ACC112 (cell line): Measurements from ENCODE around the gene PRKAR1B.

Experiments
- H2AFZ ChIP-seq: fragments of 200-600 bp; sonication (generic); one replicate; pipeline ENCODE4 v1.6.0; 2017; ENCODE audit warnings: antibody characterized with exemption, low read length; ENCODE audit not compliant: unreplicated experiment
- H3K27ac ChIP-seq: fragments of 200-600 bp; sonication (generic); 2 replicates; pipeline ENCODE4 v1.5.1; 2014; ENCODE audit warnings: low read depth, mild to moderate bottlenecking, antibody characterized with exemption, low read length, moderate library complexity
- H3K27me3 ChIP-seq: fragments of 200-600 bp; sonication (generic); 2 replicates; pipeline ENCODE4 v1.6.1; 2014; ENCODE audit warnings: mild to moderate bottlenecking, antibody characterized with exemption, low read length, moderate library complexity, mixed read lengths; ENCODE audit not compliant: insufficient read depth
- H3K36me3 ChIP-seq: fragments of 200-600 bp; sonication (generic); 2 replicates; pipeline ENCODE4 v1.6.1; 2016; ENCODE audit warnings: mild to moderate bottlenecking, antibody characterized with exemption, low read length, moderate library complexity, mixed read lengths; ENCODE audit not compliant: insufficient read depth
- H3K4me1 ChIP-seq: fragments of 200-600 bp; sonication (generic); one replicate; pipeline ENCODE4 v1.6.1; 2016; ENCODE audit warnings: low read length, mixed read lengths; ENCODE audit not compliant: insufficient read depth, unreplicated experiment, control insufficient read depth
- H3K4me3 ChIP-seq: fragments of 200-600 bp; sonication (generic); 2 replicates; pipeline ENCODE4 v1.5.1; 2014; ENCODE audit warnings: mild to moderate bottlenecking, low read depth, low read length
- H3K79me2 ChIP-seq: fragments of 200-600 bp; sonication (generic); one replicate; pipeline ENCODE4 v1.6.0; 2016; ENCODE audit warnings: low read length; ENCODE audit not compliant: control insufficient read depth, unreplicated experiment, insufficient read depth

The PRKAR1B gene

DNA sequence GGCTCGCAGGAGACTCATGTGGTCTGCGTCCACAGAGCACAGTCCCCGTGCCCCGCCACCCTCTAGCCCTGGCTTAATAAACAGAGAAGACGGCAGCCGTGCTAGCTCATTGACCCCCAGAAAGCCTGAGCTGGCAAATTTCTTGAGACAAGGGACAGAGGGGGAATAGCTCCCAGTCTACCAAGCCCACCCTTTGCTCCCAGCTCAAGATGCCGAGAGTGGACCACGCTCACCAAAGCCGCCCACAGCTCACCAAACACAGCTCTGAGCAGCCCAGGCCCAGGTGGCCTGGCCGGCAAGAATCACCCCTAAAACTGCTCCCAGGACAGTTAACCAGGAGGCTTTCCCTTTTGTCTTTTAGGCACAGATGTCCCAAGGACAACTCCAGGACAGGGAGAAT is 212.8 kb downstream of the PRKAR1B start:
- peaks cover 7% of the 10 kb centered on the region for H3K79me2 ChIP-seq
- peak overlapping the region; percentile 57; the same call in 1 of the 2 replicates for H3K27ac ChIP-seq

DNA sequence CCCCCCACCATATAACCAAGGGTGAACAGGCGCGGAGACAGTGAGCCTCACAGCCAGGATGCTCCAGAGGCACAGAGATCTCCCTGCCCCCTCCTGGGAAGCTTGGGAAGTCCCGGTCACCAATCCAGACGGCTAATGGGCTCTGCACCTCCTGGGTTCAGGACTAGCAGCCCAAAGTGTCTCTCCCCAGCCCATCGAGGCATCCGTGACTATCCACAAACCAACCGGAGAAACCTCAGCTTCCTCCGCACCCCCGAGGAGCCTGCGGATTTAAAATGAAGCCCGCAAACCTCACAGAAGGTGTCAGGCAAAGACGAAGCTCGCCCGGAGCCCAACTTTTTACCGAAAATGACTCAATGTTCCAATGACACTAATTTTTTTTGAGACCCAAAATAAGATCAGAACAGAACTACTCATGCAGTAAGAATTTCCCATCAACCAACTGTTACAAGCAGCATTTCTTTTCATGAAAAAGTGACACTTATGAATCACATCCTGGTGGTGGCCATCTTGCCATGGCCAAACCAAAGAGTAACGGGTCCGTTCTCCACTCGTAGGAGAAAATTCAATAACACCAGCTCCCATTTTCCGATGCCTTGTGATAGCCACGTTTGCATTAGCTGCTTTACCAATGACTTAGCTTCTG is 213.4 kb downstream of the PRKAR1B start:
- H3K36me3 ChIP-seq = no peaks in the 10 kb centered on the region
- peaks cover 7% of the 10 kb centered on the region for H3K79me2 ChIP-seq
- no peak overlapping the region for H3K4me3 ChIP-seq
- no peaks in the 10 kb centered on the region for H3K27me3 ChIP-seq
- peaks cover 16% of the 10 kb centered on the region for H3K4me1 ChIP-seq
- H2AFZ ChIP-seq = no peak overlapping the region
- H3K27ac ChIP-seq = peak overlapping the region; percentile 57

More for the DNA sequence above, 212.8 kb downstream of the PRKAR1B start:
- Histone ChIP-seq H2AFZ (no peak overlapping the region), H3K36me3 (no peaks in the 10 kb centered on the region), H3K27me3 (no peaks in the 10 kb centered on the region), H3K4me3 (no peak overlapping the region), H3K4me1 (peaks cover 16% of the 10 kb centered on the region)

DNA sequence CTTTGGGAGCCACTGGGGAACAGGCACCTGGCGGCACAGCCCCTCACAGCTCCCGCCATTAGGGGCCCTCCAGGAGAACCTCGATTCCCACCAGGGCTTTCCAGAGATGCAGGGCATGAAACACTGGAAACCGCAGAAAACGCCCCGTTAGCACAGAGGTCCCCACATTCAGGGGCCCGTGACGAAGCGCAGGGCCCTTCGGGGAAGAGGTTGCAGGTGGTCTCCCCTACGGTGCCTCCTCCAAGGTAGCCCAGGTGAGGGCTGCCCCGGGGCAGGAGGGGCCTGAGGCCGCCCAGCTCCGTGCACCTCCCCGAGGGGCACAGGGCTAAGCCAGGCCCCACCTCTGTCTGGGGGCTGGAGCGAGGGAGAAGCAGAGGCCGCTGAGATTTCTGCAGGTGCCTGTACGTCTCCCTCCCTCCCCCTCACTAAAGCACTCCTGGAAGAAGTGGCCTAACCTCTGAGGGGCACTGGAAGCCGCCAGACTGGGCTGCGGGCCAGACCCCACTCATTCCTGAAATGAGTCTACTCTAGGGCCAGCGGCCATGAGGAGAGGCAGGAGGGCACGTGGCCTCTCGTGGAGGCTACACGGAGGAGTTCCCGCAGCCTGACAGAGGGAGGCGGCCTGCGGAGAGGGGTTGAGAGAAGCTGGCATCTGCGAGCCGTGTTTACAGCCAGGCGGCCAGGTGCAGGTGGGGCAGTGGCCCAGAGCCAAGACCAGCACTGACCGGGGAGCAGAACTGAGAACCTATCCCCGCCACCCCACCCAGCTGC is 214.4 kb downstream of the PRKAR1B start:
- peaks cover 16% of the 10 kb centered on the region for H3K4me1 ChIP-seq
- no peak overlapping the region for H2AFZ ChIP-seq
- no peak overlapping the region for H3K27ac ChIP-seq
- H3K4me3 ChIP-seq = no peak overlapping the region
- H3K36me3 ChIP-seq = no peaks in the 10 kb centered on the region
- H3K27me3 ChIP-seq = no peaks in the 10 kb centered on the region
- H3K79me2 ChIP-seq = peaks cover 7% of the 10 kb centered on the region

DNA sequence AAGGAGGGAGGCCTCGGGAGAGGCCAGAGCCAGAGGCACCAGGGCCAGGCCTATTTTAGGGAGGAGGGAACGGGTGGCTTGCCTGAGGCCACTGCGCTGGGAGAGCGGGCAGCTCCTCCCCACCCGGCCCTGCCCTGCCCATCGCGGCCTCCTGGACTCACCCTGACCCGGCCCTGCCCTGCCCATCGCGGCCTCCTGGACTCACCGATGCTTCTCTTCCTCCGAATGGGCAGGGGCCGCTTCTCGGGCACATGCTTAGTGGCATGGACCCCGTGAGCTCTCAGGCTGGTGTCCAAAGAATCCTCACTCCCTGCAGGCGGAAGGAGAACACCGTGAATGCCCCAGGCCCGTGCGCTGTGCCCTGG is 215.0 kb downstream of the PRKAR1B start:
- no peak overlapping the region for H3K27ac ChIP-seq

DNA sequence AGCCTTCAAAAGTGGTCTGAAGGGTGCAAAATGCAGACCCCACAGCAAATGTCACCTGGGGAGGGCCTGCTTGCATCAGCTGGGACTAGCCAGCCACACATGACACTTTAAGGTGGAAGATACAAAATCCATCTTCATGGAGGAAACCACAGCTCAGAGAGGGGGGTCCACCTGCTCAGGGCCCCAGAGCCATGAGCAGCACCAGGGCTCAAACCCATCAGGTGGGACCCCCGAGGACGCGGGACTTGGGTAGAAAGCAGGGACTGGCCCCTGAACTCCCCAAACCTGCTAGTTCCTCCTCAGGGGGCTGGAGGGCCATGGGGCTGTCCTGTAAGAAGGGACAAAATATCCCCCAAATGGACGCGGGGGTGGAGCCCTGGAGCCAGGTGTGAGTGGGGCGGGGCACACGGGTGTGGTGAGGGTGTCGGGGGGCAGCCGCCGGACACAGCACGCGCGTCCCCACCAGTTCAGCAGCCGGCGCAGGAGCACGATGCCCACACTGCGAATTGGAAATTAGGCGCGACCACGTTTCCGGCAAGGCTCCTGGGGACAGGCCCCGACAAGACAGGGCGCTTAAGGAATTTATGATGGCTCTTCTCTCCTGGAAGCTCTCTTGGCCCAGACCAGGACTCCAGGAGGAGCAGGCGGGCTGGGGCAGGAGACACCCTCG is 215.5 kb downstream of the PRKAR1B start:
- Histone ChIP-seq H3K4me1 (peaks cover 16% of the 10 kb centered on the region), H3K36me3 (no peaks in the 10 kb centered on the region), H2AFZ (no peak overlapping the region), H3K27ac (no peak overlapping the region), H3K79me2 (peaks cover 7% of the 10 kb centered on the region), H3K27me3 (no peaks in the 10 kb centered on the region), H3K4me3 (no peak overlapping the region)

More for the DNA sequence above, 215.0 kb downstream of the PRKAR1B start:
- no peak overlapping the region for H3K4me3 ChIP-seq
- H2AFZ ChIP-seq = no peak overlapping the region
- peaks cover 16% of the 10 kb centered on the region for H3K4me1 ChIP-seq
- peaks cover 7% of the 10 kb centered on the region for H3K79me2 ChIP-seq
- no peaks in the 10 kb centered on the region for H3K27me3 ChIP-seq
- no peaks in the 10 kb centered on the region for H3K36me3 ChIP-seq

DNA sequence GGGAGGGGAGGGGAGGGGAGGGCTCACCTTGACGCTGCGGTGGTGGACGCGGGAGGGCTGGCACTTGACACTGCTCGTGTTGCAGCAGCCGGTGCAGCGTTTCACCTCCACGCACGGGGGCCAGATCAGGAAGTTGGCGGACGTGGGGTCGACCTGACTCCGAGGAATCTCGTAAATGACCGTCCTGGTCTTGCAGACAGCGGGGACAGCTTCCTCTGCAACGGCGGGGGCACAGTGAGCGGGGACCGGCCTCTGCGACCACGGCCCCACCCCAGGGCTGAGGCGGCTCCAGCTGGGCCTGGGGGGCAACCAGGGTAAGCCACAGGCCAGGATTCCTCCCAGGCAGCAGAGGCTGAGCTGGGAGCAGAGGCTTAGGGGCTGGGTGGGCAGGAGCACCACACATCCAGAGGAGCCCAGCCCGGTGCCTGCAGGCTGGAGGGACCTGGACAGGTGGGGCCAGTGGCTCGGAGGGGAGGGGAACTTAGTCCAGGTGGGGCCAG is 216.2 kb downstream of the PRKAR1B start:
- no peak overlapping the region for H3K4me3 ChIP-seq
- H3K27me3 ChIP-seq = no peaks in the 10 kb centered on the region
- no peak overlapping the region for H3K27ac ChIP-seq
- no peaks in the 10 kb centered on the region for H3K36me3 ChIP-seq
- H3K4me1 ChIP-seq = peaks cover 13% of the 10 kb centered on the region
- peaks cover 2% of the 10 kb centered on the region for H3K79me2 ChIP-seq
- H2AFZ ChIP-seq = no peak overlapping the region

DNA sequence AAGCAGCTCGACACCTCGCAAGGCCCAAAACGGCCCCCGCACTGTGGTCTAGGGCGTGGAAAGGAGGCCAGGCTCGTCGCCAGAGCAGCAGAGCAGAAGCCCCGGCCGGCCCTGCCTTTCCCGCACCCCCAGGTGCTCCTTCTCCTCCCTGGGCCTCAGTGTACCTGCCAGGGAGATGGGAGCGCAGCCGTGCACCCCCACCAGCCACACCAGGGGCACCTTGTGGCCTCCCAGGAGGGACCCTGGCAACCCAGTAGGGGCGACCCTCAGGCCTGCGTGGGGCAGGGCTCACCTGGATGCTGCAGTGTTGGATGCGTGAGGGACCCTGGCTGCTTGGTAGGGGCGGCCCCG is 217.0 kb downstream of the PRKAR1B start:
- Histone ChIP-seq H3K27ac (no peak overlapping the region), H3K27me3 (no peaks in the 10 kb centered on the region), H3K36me3 (no peaks in the 10 kb centered on the region), H2AFZ (no peak overlapping the region), H3K4me3 (no peak overlapping the region), H3K4me1 (peaks cover 13% of the 10 kb centered on the region), H3K79me2 (peaks cover under 1% of the 10 kb centered on the region)

DNA sequence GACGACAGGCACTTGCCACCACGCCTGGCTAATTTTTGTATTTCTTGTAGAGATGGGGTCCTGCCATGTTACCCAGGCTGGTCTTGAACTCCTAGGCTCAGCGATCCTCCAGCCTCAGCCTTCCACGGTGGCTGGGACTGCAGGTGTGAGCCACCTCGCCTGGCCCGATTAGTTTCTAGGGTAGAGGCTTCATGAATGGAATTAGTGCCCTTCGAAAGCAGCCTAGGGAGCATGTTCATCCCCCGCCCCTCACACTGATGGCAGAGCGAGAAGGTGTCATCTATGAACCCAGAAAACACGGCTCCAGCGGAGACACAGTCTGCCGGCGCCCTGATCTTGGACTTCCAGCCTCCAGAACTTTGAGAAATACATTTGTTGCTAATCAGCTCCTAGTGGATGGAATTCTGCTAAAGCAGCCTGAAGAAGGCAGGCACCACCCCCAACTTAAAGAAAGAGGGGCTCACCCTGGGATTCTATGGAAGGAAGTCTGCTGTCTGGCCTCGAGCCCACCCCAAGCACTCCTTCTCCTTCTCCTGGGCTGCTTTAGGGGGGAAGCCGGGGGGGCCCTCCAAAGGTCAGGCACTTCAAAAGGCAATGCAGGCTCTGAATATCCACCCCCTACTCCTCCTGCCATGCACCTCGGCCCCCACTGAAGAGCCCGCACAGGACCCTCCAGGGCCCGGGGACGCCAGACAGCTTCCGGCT is 217.5 kb downstream of the PRKAR1B start:
- Histone ChIP-seq H2AFZ (no peak overlapping the region), H3K27me3 (no peaks in the 10 kb centered on the region), H3K4me1 (peaks cover 13% of the 10 kb centered on the region), H3K36me3 (no peaks in the 10 kb centered on the region), H3K79me2 (no peaks in the 10 kb centered on the region), H3K4me3 (no peak overlapping the region), H3K27ac (no peak overlapping the region)

DNA sequence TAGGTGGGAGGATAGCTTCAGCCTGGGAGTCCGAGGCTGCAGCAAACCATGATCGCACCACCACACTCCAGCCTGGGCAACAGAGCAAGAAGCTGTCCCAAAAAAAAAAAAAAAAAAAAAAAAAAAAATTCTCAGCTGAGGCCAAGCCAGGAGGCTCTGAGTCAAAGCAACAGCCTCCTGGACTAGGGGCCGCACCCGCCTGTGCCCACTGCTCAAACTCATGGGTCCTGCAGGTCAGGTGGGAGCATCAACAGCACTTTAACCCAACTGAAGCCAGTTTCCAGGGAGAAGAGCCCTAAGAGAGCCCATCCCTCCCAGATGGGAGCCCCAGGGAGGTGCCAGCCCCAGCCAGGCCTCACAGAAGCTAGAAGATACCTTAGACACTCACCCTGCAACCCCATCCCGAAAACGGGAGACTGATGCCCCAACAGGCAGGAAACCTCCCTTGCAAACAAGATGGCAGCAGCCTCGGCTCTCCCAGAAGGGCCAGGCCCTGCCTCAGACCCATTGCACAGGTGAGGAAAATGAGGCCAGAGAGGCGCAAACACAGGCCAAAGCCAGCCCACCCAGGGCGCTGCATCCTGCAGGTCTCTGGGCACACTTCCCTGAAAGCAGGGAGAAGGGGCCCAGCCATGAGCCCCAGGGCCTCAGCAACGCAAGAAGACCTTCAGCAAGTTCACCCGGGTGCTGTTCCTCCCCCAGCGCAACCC is 218.5 kb downstream of the PRKAR1B start:
- Histone ChIP-seq H3K27me3 (no peaks in the 10 kb centered on the region), H3K4me3 (no peak overlapping the region), H2AFZ (no peak overlapping the region), H3K4me1 (peaks cover 5% of the 10 kb centered on the region), H3K27ac (no peak overlapping the region), H3K36me3 (no peaks in the 10 kb centered on the region), H3K79me2 (no peaks in the 10 kb centered on the region)
